NCI-H2196 treated with DMSO at 0.1 percent for 48 hours (cell line): ENCODE data around the gene ATOH8.

ENCODE experiments used
- DNase-seq: peaks from one replicate; lab custom pipeline; 2025; ENCODE audit not compliant: unreplicated experiment; lab: John Stamatoyannopoulos, UW

The ATOH8 gene

GRCh38 chr2:85718009-85718391, 35.8 kb upstream of the ATOH8 start:
- DNase-seq: no peak

DNA sequence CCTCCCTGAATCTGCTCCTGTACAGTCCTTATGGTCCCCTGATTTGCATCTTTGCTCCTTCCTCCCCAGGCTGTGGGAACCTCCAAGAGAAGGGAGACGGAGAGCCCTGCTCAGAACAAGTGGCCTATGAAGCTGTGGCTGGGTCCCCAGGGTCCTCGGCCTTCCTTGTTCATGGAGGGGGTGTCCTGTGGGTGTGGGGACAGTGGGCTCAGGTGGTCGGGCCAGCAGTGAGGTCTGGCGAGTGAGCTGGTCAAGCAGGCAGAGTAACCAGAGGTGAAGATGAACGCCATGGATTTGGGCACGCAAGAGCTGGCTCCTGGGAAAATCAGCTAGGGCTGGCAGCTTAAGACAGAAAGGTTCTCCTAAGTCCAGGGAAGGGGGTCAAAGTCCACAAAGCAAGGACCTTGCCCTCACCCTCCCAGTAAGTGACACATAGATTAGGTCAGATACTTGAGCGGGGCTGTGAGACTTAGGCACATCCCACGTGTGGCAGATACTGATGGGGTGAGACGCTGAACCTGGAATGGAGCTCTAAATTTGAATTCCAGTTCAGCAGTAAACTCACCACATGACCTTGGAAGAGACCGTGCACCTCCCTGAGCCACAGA, 34.8 kb upstream of the ATOH8 start:
- no peak for DNase-seq

GRCh38 chr2:85719609-85720240, 34.1 kb upstream of the ATOH8 start:
- DNase-seq: no peak

DNA sequence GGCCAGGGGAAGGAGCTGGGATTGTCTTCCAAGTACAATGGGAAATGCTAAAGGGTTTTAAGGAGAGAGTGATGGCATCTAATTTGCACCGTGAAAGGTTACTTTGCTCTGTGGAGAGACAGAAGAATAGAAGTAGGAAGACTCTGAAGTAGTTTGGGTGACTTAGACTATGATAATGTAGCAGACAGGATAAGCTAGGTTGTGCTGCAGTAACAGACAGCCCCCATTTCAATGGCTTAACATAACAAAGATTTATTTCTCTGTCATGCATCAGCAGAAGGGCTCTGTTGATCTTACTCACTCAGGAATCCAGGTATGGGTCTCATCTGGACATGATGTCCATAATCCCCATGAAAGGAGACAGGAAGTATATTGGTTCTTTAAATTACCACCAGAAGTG, 33.3 kb upstream of the ATOH8 start:
- no peak for DNase-seq

DNA sequence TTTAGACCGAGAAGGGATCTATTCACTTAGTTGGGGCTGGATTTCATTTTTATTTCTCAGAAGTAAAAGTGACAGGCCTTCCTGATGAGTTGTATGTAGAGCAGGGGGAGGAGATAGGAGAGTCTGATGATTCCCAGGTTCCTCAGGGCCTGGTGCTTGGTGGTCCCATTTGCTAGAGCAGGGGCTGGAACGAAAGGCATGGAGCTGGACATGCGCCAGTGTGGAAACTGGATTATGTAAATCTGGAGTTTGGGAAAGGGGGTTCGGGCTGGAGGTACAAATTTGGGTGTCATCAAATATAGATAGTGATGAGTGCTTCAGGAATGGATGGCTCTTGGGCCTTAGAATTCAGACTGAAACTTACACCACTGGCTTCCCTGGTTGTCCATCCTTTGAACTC, 32.1 kb upstream of the ATOH8 start:
- DNase-seq: no peak

DNA sequence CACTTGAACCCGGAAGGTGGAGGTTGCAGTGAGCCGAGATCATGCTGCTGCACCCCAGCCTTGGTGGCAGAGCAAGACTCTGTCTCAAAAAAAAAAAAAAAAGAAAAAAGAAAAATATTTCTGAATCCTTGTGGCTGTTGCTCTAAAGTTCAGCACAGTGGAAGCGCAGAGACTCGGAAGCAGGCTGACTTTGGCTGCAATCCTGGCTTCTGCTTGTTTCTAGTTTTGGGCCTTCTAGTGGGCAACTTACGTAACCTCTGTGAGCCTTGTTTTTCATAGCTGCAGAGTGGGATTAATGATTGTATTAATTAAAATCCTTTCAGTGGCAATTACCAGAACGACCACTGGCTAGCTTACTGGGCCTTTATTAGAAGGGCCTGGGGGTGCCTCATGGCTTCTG, 31.3 kb upstream of the ATOH8 start:
- no peak for DNase-seq

DNA sequence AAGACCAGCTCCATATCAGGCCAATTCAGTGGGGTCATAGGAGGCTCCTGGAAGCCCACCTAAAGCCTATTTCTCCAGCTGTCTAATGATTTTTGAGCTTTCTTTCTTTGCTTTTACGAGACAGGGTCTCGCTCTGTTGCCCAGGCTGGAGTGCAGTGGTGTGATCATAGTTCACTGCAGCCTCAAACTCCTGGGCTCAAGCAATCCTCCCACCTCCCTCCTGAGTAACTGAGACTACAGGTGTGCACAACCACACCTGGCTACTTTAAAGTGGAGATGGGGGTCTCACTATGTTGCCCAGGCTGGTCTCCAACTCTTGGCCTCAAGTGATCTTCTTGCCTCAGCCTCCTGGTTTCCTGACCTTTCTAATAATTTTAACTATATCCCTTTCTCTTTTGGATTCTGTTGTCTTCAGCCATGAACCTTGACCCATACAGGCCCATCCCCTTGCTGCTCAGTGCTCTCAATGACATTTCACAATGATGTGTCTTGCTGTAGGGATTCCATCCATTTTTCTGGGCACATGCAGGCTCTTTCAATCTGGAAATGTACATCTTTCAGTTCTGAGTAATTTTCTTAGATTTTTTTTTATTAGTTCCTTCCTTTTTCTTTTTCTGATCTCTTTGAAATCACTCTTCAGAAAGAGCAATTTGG, 30.0 kb upstream of the ATOH8 start:
- no peak for DNase-seq

DNA sequence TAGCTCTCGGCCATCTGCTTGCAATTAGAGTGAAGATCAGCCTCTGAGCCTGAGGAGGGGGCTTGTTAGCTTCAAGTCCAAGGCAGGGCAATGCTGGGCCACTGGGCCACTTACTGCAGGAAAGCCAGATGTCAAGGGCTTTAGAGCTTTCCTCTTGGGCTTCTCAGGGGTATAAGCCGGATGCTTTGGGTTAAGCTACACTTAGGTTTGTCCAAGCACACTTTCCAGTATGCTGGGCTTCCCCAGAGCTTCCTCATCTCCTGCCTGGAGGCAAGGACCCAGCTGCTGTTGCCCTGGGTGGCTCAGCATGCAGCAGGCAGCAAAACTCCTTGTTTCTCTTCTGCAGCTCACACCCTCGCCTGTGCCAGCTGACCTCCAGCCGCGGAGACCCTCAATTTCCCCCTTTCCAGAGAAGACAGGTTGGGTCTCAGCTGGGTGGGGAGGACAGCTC, 29.0 kb upstream of the ATOH8 start:
- DNase-seq: no peak

DNA sequence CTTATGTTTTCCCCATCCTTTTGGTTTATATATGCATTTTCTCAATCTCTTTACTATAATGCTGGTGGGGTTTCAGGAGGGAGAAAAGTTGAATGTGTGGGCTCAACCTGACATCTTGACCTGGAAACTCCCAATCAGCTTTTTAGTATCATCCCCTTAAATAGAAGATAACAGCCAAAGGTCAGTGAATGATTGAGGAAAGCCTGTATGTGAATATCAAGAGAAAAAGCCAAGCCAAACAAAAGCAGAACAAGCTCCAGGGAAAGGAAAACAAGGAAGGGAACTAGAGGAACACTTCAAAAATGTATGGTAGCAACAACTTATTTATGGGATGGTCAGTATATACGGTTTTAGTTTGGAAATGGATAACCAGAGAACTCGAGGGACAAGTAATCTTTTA, 28.3 kb upstream of the ATOH8 start:
- no peak for DNase-seq

DNA sequence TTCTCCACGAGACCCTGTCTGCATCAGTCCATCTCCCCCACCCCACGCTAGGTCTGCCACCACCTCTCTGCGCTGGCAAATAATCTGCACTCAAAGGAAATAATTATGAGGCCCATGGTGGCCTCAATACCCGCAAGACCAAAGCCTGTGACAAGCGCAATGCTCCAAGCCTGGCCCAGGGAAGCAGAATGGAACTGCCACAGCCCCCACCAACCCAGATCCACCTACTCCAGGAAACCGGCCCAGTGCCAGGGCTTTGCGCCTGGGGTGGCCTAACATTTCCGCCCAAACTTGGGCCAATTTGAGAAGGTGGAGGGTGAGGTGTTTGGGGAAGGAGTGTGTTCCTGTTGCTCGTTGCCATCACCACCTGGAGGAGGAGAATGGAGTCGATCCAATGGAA, 26.0 kb upstream of the ATOH8 start:
- no peak for DNase-seq

GRCh38 chr2:85728342-85728741, 25.4 kb upstream of the ATOH8 start:
- DNase-seq: no peak

- DNase-seq: peak; percentile 21
Observed at GRCh38 chr2:85728883-85729824, 24.6 kb upstream of the ATOH8 start.

- DNase-seq: no peak
Observed at GRCh38 chr2:85729825-85730510, 23.8 kb upstream of the ATOH8 start.

- no peak for DNase-seq
Observed at GRCh38 chr2:85730686-85731230, 23.0 kb upstream of the ATOH8 start.

DNA sequence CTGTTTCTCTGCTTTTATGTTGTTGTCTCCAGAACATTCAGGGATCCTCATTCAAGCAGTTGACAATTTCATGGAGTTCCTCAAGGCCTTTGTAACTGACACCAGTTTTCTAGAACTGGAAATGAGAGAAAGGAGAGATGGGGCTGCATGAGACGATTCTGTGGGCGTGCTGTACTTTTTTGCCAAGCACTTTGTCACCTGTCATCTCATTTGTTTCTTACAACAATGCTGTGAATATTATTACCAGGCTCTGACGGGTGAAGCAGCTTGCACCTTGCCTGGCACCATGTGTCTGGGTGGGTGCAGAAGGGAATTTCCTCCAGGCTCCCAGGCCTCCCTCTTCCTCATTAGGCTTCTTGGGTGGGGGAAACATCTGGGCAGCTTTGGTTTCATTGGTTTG, 22.2 kb upstream of the ATOH8 start:
- DNase-seq: no peak

- no peak for DNase-seq
Observed at GRCh38 chr2:85732467-85733120, 21.2 kb upstream of the ATOH8 start.

GRCh38 chr2:85733121-85733960, 20.4 kb upstream of the ATOH8 start:
- DNase-seq: no peak

DNA sequence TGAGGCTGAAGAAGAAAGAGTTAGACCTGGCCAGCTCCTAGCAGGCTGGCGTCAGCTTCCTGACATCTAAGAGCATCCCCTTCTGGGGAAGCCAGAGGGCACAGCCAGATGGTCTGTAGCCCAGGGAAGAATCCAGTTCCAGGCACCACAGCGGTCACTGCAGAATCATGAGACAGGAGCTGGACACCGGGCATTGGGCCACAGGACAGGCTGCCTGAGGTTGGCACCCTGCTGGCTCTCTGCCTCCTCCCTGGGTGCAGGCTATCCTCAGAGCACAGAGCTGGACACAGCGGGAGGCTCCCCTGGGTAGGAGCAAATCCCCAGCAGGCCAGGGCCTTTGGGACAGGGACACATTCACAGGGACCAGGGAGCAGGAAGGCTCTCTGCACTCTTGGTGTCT, 19.8 kb upstream of the ATOH8 start:
- DNase-seq: no peak

DNA sequence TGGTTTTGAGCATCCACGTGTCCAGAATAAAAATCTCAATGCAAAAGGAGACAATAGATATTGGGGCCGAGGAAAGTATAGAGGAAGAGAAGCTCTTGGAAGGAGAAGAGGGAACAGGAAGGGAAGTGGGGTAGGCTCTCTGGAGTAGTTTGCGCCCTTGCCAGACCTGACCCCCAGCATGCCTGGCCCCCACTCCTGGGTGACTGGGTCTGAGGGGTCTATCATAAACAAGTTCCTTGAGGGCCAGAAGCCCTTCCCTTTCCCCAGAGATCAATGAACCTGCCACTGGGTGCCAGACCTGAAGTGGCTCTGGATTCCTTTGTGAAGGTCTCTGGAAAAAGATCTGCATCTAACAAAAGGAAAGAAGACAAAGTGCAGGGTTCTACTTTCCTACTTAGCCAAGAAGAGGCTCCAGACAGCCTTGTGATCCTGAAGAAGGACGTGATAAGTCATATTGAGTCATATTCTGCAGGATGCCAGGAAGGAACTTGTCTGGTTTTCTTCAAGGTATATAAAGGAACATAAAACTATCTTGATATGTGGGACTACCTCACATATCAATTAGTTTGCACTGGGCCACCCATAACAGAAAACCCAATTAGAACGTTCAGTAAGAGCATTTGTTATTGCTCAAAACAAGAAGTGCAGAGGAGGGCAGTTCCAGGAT, 18.7 kb upstream of the ATOH8 start:
- DNase-seq: no peak
